GM21619 (cell line): ENCODE results near the gene TPP2.

Source experiments
- ATAC-seq: cut with Tn5 transposase; IDR thresholded peaks from one replicate; pipeline ENCODE4 v1.9.1; 2021; ENCODE audit not compliant: unreplicated experiment

TPP2 gene

GRCh38 chr13:102692491-102692826, 95.7 kb downstream of the TPP2 start:
- no peak for ATAC-seq

- ATAC-seq, result no peak
Measured at GRCh38 chr13:102693250-102693649, 96.5 kb downstream of the TPP2 start.

GRCh38 chr13:102693776-102694175, 97.0 kb downstream of the TPP2 start:
- no peak for ATAC-seq

GRCh38 chr13:102694937-102695336, 98.2 kb downstream of the TPP2 start, which contains the start of gene METTL21C:
Gene METTL21C, minus strand, starts transcription at chr13:102695044. Its CDS starts 546 bp downstream, at chr13:102694498.
- no peak for ATAC-seq

GRCh38 chr13:102696465-102696864, 99.7 kb downstream of the TPP2 start:
- no peak for ATAC-seq

- no peak for ATAC-seq
Measured at GRCh38 chr13:102697264-102697663, 100.5 kb downstream of the TPP2 start.

GRCh38 chr13:102697929-102698648, 101.3 kb downstream of the TPP2 start:
- ATAC-seq, result no peak

- ATAC-seq, result no peak
Measured at GRCh38 chr13:102698649-102698980, 101.8 kb downstream of the TPP2 start.

- no peak for ATAC-seq
Measured at GRCh38 chr13:102699504-102699903, 102.7 kb downstream of the TPP2 start.

- no peak for ATAC-seq
Measured at GRCh38 chr13:102700088-102701031, 103.6 kb downstream of the TPP2 start.

- no peak for ATAC-seq
Measured at GRCh38 chr13:102701331-102701730, 104.5 kb downstream of the TPP2 start.

- no peak for ATAC-seq
Measured at GRCh38 chr13:102702965-102703725, 106.4 kb downstream of the TPP2 start.

GRCh38 chr13:102703726-102704035, 106.9 kb downstream of the TPP2 start:
- ATAC-seq, result no peak

GRCh38 chr13:102704238-102705058, 107.7 kb downstream of the TPP2 start:
- ATAC-seq, result no peak

GRCh38 chr13:102707467-102707866, 110.7 kb downstream of the TPP2 start:
- no peak for ATAC-seq

GRCh38 chr13:102708211-102708610, 111.4 kb downstream of the TPP2 start:
- no peak for ATAC-seq

GRCh38 chr13:102708991-102709390, 112.2 kb downstream of the TPP2 start:
- no peak for ATAC-seq

GRCh38 chr13:102709536-102709935, 112.8 kb downstream of the TPP2 start:
- no peak for ATAC-seq

GRCh38 chr13:102710261-102710679, 113.5 kb downstream of the TPP2 start:
- ATAC-seq, result no peak

GRCh38 chr13:102715447-102715846, 118.7 kb downstream of the TPP2 start:
- no peak for ATAC-seq

- no peak for ATAC-seq
Measured at GRCh38 chr13:102718746-102719145, 122.0 kb downstream of the TPP2 start.
